SK-N-SH treated with all-trans-retinoic acid at 6 μM for 48 hours (cell line): ENCODE data around the gene AOPEP.

ENCODE experiments used
- PATZ1 ChIP-seq: fragments of 250-450 bp; sonication (Bioruptor Pico); IDR thresholded peaks from 2 replicates; pipeline ENCODE4 v1.8.0; 2020; ENCODE audit warnings: mild to moderate bottlenecking, moderate library complexity, borderline replicate concordance
- POU6F1 ChIP-seq: fragments of 250-450 bp; sonication (Bioruptor Pico); IDR thresholded peaks from 2 replicates; pipeline ENCODE4 v1.8.0; 2021; ENCODE audit warnings: low read depth, mild to moderate bottlenecking, moderate library complexity, borderline replicate concordance
- PPARA ChIP-seq: fragments of 250-450 bp; sonication (Bioruptor Pico); IDR thresholded peaks from 2 replicates; pipeline ENCODE4 v1.5.0; 2020; ENCODE audit warnings: mild to moderate bottlenecking, borderline replicate concordance
- TOX ChIP-seq: fragments of 250-450 bp; sonication (Bioruptor Pico); IDR thresholded peaks from 2 replicates; pipeline ENCODE4 v1.8.0; 2021; ENCODE audit warnings: mild to moderate bottlenecking, moderate library complexity, borderline replicate concordance

GRCh38 chr9:95029720-95030119 lies 303.2 kb downstream of the AOPEP start:
- TF ChIP-seq TOX (CRISPR knock-in tag), result no peak
- no peak for TF ChIP-seq PPARA (CRISPR knock-in tag)
- no peak for TF ChIP-seq POU6F1
- TF ChIP-seq PATZ1 (CRISPR knock-in tag), result no peak
